Vagina (tissue), 2 donors: ENCODE data around the gene IQCM.

Experiments
- POLR2A ChIP-seq, 2 donors: fragments of 450-650 bp; IDR thresholded peaks; one replicate each; pipeline ENCODE4 v1.6.1; 2017; ENCODE audit warnings: antibody characterized with exemption in 2 of 2, mild to moderate bottlenecking in 2 of 2, moderate library complexity in 2 of 2
- POLR2AphosphoS5 ChIP-seq, 2 donors: sonication (generic); formaldehyde crosslinking; IDR thresholded peaks; one replicate each; pipeline ENCODE4 v1.9.0; 2017; ENCODE audit warnings: antibody characterized with exemption in 2 of 2, mild to moderate bottlenecking in 2 of 2, low read depth in 1 of 2; ENCODE audit not compliant: insufficient read depth in 1 of 2
- TF ChIP-seq, protein P1 (sequence below), 3 experiments: fragments of 450-650 bp in 2 of 3; fragments of 200-600 bp in 1 of 3; sonication (generic) in 1 of 3; IDR thresholded peaks; one replicate each; pipeline ENCODE4 v1.5.1; 2017 to 2019; ENCODE audit warnings: antibody characterized with exemption in 3 of 3, mild to moderate bottlenecking in 2 of 3, moderate library complexity in 2 of 3

DNA sequence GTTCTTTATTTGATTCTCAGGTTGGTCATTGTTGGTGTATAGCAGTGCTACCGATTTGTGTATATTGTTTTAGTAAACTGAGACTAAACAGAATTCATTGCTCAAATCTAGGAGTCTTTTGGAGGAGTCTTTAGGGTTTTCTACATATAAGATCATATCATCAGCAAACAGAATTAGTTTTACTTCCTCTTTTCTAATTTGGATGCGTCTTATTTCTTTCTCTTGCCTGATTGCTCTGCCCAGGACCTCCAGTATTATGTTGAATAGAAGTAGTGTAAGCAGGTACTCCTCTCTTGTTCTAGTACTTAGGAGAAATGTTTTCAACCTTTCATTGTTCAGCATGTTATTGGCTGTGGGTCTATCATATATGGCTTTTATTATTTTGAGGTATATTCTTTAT, 92.6 kb downstream of the IQCM start:
- TF ChIP-seq, protein P1, sequence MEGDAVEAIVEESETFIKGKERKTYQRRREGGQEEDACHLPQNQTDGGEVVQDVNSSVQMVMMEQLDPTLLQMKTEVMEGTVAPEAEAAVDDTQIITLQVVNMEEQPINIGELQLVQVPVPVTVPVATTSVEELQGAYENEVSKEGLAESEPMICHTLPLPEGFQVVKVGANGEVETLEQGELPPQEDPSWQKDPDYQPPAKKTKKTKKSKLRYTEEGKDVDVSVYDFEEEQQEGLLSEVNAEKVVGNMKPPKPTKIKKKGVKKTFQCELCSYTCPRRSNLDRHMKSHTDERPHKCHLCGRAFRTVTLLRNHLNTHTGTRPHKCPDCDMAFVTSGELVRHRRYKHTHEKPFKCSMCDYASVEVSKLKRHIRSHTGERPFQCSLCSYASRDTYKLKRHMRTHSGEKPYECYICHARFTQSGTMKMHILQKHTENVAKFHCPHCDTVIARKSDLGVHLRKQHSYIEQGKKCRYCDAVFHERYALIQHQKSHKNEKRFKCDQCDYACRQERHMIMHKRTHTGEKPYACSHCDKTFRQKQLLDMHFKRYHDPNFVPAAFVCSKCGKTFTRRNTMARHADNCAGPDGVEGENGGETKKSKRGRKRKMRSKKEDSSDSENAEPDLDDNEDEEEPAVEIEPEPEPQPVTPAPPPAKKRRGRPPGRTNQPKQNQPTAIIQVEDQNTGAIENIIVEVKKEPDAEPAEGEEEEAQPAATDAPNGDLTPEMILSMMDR (IDR thresholded peaks at IDR 0.05), result no peak
- TF ChIP-seq POLR2A (IDR thresholded peaks at IDR 0.05) (no peak), POLR2AphosphoS5 (IDR thresholded peaks at IDR 0.05; ENCODE audit: insufficient read depth in 1 of 2, low read depth in 1 of 2) (no peak)
